Measurements from ENCODE around the gene KIF11. TPM values are rescaled to one million over a fixed set of nuclear protein-coding genes. Genes with fewer than 3 reads are reported as not detected.

KIF11 gene
- polyA plus RNA-seq, 4 donors, result 0.89 to 13.4 (median 6.9) TPM

DNA sequence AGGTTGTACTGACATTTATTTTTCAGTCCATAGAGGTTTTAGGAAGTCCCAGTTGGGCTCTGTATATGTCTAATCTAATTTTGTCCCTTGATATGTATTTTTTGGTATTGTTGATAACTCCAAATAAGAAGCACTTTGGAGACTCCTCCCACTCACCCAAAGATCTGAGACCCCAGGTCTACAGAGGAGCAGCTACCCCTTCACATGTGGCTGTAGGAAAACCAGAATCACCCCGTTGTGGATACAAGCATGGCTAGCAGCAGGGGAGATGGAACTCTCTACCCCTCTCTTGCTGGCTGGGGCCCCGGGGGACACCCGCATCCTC lies 106.2 kb downstream of the KIF11 start:
- Histone ChIP-seq H3K9me3 (ENCODE audit: control insufficient read depth in 2 of 2, insufficient read depth in 1 of 2, low read depth in 1 of 2, low read length in 1 of 2) (peaks cover 0 to 4% of the 10 kb centered on the region in 2 donors), H3K4me3 (ENCODE audit: low read depth in 1 of 3, low read length in 3 of 3) (peak overlapping the region in 2 of 3 donors; percentile 32 to 43), H3K4me1 (ENCODE audit: control insufficient read depth in 3 of 3, insufficient read depth in 2 of 3, low read depth in 1 of 3, low read length in 2 of 3) (peaks cover 0 to 11% (median 0%) of the 10 kb centered on the region in 3 donors), H3K27ac (ENCODE audit: low read depth in 1 of 3, low read length in 2 of 3) (peak overlapping the region in 1 of 3 donors; percentile 45), H3K27me3 (ENCODE audit: control insufficient read depth in 3 of 3, insufficient read depth in 3 of 3, low read length in 3 of 3) (peaks cover 0 to 47% (median 13%) of the 10 kb centered on the region in 3 donors), H3K36me3 (ENCODE audit: control insufficient read depth in 3 of 3, insufficient read depth in 2 of 3, low read depth in 1 of 3, low read length in 3 of 3) (no peaks in the 10 kb centered on the region)
- DNase-seq (no peak), FAIRE-seq (no peak)
- 4 to 9% (median 6%) methylated on average over 3 of the region's 3 CpGs for WGBS, 3 donors

DNA sequence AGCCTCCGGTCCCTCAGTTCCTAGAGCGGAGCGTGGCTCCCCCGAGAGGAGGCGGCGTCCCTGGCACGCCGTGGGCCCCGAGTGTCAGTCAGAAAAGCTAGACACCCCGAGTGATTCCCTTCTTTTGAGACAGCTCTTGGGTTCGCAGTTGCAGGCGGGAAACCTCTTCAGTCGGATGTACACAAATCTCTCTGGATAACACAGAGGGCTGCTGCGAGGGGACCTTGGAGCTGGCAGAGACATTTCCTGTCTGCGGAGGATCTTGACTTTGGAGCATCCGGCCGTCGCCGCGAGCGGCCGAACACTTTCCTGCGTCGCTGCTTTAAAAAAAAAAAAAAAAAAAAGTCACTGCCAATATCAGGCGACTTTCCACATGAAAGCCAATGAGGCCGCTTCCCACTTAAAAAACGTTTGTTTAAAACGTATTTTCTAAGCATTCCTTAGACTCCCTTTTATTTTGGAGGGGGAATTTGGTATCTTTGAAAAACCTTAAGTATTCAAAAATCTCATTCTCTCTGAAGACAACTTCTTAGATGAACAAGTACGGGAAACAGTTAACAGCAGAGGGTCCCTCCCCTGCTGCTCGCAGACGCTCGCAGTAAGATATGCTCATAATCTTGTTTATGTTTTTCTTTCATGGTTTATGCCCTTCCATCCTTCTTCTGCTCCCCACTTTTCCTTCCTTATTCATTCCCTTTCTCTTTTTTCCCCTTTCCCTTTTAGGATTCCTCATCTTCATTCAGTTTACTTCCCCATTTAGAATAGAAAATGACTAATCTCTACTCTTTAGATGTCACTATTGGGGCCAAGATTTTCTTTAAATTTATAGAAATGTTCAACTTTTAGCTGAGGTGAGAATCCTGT lies 106.8 kb downstream of the KIF11 start:
- Histone ChIP-seq H3K27me3 (ENCODE audit: control insufficient read depth in 3 of 3, insufficient read depth in 3 of 3, low read length in 3 of 3) (peaks cover 0 to 42% (median 11%) of the 10 kb centered on the region in 3 donors), H3K36me3 (ENCODE audit: control insufficient read depth in 3 of 3, insufficient read depth in 2 of 3, low read depth in 1 of 3, low read length in 3 of 3) (no peaks in the 10 kb centered on the region), H3K4me1 (ENCODE audit: control insufficient read depth in 3 of 3, insufficient read depth in 2 of 3, low read depth in 1 of 3, low read length in 2 of 3) (peaks cover 0 to 11% (median 0%) of the 10 kb centered on the region in 3 donors), H3K4me3 (ENCODE audit: low read depth in 1 of 3, low read length in 3 of 3) (peak overlapping the region; percentile 20 to 43 (median 32)), H3K27ac (ENCODE audit: low read depth in 1 of 3, low read length in 2 of 3) (peak overlapping the region in 1 of 3 donors; percentile 45), H3K9me3 (ENCODE audit: control insufficient read depth in 2 of 2, insufficient read depth in 1 of 2, low read depth in 1 of 2, low read length in 1 of 2) (peaks cover 0 to 4% of the 10 kb centered on the region in 2 donors)
- WGBS, 3 donors, result 2 to 3% (median 2%) methylated on average over 32 of the region's 32 CpGs
- DNase-seq, result peak in 1 of 2 donors; percentile 48
- FAIRE-seq, result no peak

DNA sequence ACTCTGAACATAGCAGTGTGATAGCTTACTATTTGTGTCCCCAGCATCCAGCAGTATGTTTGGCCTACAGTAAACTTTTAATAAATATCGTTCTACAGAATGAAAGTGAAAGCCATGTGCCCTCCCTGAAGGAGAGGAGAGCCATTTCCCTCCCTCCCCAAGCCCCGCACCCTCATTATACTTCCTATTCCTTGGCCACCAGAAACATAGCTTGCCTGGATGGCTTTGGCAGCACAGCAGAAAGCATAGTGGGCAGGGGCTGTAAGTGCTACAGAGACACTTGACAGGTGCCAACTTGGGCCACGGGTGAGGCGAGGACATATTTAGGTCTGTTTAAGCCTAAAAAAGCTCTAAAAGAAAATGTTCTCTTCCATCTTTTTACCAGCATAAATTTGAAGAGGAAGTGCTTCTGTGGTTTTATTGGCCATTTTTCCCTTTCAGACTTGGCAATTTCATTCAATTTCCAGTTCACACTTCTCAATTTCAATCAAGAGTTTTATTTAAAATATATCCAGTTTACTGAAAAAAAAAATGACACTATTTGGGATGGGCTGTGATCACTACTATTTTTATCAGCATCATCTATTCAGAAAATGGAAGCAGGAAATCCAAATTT lies 109.5 kb downstream of the KIF11 start:
- Histone ChIP-seq H3K36me3 (ENCODE audit: control insufficient read depth in 3 of 3, insufficient read depth in 2 of 3, low read depth in 1 of 3, low read length in 3 of 3) (no peaks in the 10 kb centered on the region), H3K9me3 (ENCODE audit: control insufficient read depth in 2 of 2, insufficient read depth in 1 of 2, low read depth in 1 of 2, low read length in 1 of 2) (peaks cover 0 to 2% of the 10 kb centered on the region in 2 donors), H3K27me3 (ENCODE audit: control insufficient read depth in 3 of 3, insufficient read depth in 3 of 3, low read length in 3 of 3) (peaks cover 0 to 20% (median 11%) of the 10 kb centered on the region in 3 donors), H3K27ac (ENCODE audit: low read depth in 1 of 3, low read length in 2 of 3) (no peak overlapping the region), H3K4me1 (ENCODE audit: control insufficient read depth in 3 of 3, insufficient read depth in 2 of 3, low read depth in 1 of 3, low read length in 2 of 3) (peaks cover 0 to 5% (median 0%) of the 10 kb centered on the region in 3 donors), H3K4me3 (ENCODE audit: low read depth in 1 of 3, low read length in 3 of 3) (no peak overlapping the region)
- FAIRE-seq (no peak), DNase-seq (no peak)
- WGBS, 3 donors, result 47 to 58% (median 56%) methylated on average over 4 of the region's 4 CpGs

Other genes with a start within 250 kb of the KIF11 start
- 10 to 100 TPM in 3 of 4 donors, 1 to 10 TPM in 1; 9.2 to 21.2 (median 11.4) TPM for gene IDE, start 19.0 kb upstream of the KIF11 start, polyA plus RNA-seq
- gene HHEX, start 96.8 kb downstream of the KIF11 start, polyA plus RNA-seq, result 1 to 10 TPM in 3 of 4 donors, under 1 TPM in 1; 0.67 to 8.4 (median 4.5) TPM